K562 (cell line): ENCODE results near the gene STT3A. TPM values are rescaled to one million over a fixed set of nuclear protein-coding genes. Genes with fewer than 3 reads are reported as not detected.
A peak's percentile ranks its signal among the peaks of the same experiment; 100 is the strongest.

Experiments
- BCL6 ChIP-seq: fragments of 250-450 bp; sonication (Bioruptor Pico); IDR thresholded peaks from 2 replicates; pipeline ENCODE4 v1.4.0; 2020
- FOXM1 ChIP-seq, 2 experiments: fragments of 450-650 bp in 1 of 2; sonication (generic) in 1 of 2; formaldehyde crosslinking in 1 of 2; IDR thresholded peaks; 2 replicates each; pipeline versions ENCODE4 v1.6.1 to v1.9.0; 2017 to 2022; ENCODE audit warnings: low read depth in 2 of 2, mild to moderate bottlenecking in 2 of 2, missing genetic modification reagents in 1 of 2, moderate library complexity in 1 of 2
- GTF3C2 ChIP-seq: IDR thresholded peaks from 3 replicates; pipeline ENCODE4 v1.6.1; 2011; ENCODE audit warnings: borderline replicate concordance, mild to moderate bottlenecking, moderate library complexity; ENCODE audit not compliant: insufficient read length; ENCODE audit errors: extremely low read depth
- ILF3 ChIP-seq: fragments of 450-650 bp; IDR thresholded peaks from 2 replicates; pipeline ENCODE4 v1.6.1; 2018; ENCODE audit warnings: antibody characterized with exemption, mild to moderate bottlenecking, moderate library complexity, borderline replicate concordance
- MAZ ChIP-seq, 2 experiments: fragments of 450-650 bp in 1 of 2; sonication (generic) in 1 of 2; formaldehyde crosslinking; IDR thresholded peaks in 1 of 2; conservative IDR thresholded peaks in 1 of 2; 2 replicates each; pipeline versions ENCODE4 v1.4.0 to v1.5.0; 2020; ENCODE audit warnings: mild to moderate bottlenecking in 1 of 2, missing genetic modification reagents in 1 of 2
- PHF21A ChIP-seq: fragments of 450-650 bp; IDR thresholded peaks from 2 replicates; pipeline ENCODE4 v1.6.1; 2017; ENCODE audit warnings: low read depth, borderline replicate concordance
- POU5F1 ChIP-seq: fragments of 150-350 bp; IDR thresholded peaks from 2 replicates; pipeline ENCODE4 v1.6.1; 2014; ENCODE audit warnings: borderline replicate concordance, low read length, low read depth, mild to moderate bottlenecking; ENCODE audit not compliant: partially characterized antibody
- RBM14 ChIP-seq: fragments of 200-400 bp; formaldehyde crosslinking; IDR thresholded peaks from 2 replicates; pipeline ENCODE4 v1.6.1; 2018; ENCODE audit warnings: low read depth, mild to moderate bottlenecking, low read length, moderate library complexity, borderline replicate concordance; ENCODE audit not compliant: insufficient read depth
- RHOXF2B ChIP-seq: fragments of 250-450 bp; sonication (Bioruptor Pico); conservative IDR thresholded peaks from 2 replicates; pipeline ENCODE4 v1.5.1; 2021
- SAP30 ChIP-seq: fragments of 200-600 bp; sonication (generic); IDR thresholded peaks from 2 replicates; pipeline ENCODE4 v1.6.1; 2012; ENCODE audit warnings: borderline replicate concordance, low read depth, mild to moderate bottlenecking, moderate library complexity, low read length, control low read depth, inconsistent platforms; ENCODE audit not compliant: insufficient read depth, poor library complexity, severe bottlenecking
- SIRT6 ChIP-seq: IDR thresholded peaks from one replicate; pipeline ENCODE4 v1.6.1; 2012; ENCODE audit warnings: low read depth, mild to moderate bottlenecking, control low read depth, inconsistent platforms, low read length, moderate library complexity
- SMAD4 ChIP-seq: fragments of 250-450 bp; sonication (Bioruptor Pico); conservative IDR thresholded peaks from 2 replicates; pipeline ENCODE4 v1.8.0; 2021; ENCODE audit warnings: inconsistent platforms, mild to moderate bottlenecking, moderate library complexity
- SNIP1 ChIP-seq: fragments of 450-650 bp; IDR thresholded peaks from 2 replicates; pipeline ENCODE4 v1.7.1; 2017; ENCODE audit warnings: low read depth, mild to moderate bottlenecking
- TFAM ChIP-seq: fragments of 250-450 bp; sonication (Bioruptor Pico); conservative IDR thresholded peaks from 2 replicates; pipeline ENCODE4 v1.5.0; 2021; ENCODE audit warnings: mild to moderate bottlenecking, moderate library complexity
- TOE1 ChIP-seq, 2 experiments: fragments of 450-650 bp in 1 of 2; sonication (generic) in 1 of 2; formaldehyde crosslinking in 1 of 2; IDR thresholded peaks; 2 replicates each; pipeline versions ENCODE4 v1.7.1 to v1.8.0; 2016 to 2022; ENCODE audit warnings: borderline replicate concordance in 2 of 2, mild to moderate bottlenecking in 2 of 2, antibody characterized with exemption in 1 of 2, inconsistent platforms in 1 of 2, low read depth in 1 of 2, missing genetic modification reagents in 1 of 2, moderate library complexity in 1 of 2
- TRIM25 ChIP-seq: fragments of 450-650 bp; IDR thresholded peaks from 2 replicates; pipeline ENCODE4 v1.7.0; 2016; ENCODE audit warnings: borderline replicate concordance
- TSC22D4 ChIP-seq: fragments of 450-650 bp; IDR thresholded peaks from 2 replicates; pipeline ENCODE4 v1.6.1; 2016; ENCODE audit warnings: missing genetic modification characterization, missing biosample characterization, control low read depth
- U2AF2 ChIP-seq: fragments of 200-400 bp; formaldehyde crosslinking; optimal IDR thresholded peaks from 2 replicates; pipeline ENCODE3; 2017; ENCODE audit warnings: low read depth, mild to moderate bottlenecking, low read length
- ZNF586 ChIP-seq: fragments of 450-650 bp; formaldehyde crosslinking; conservative IDR thresholded peaks from 2 replicates; pipeline ENCODE4 v1.4.0; 2020; ENCODE audit warnings: mild to moderate bottlenecking, moderate library complexity
- ZNF780A ChIP-seq: fragments of 250-450 bp; sonication (Bioruptor Pico); IDR thresholded peaks from 2 replicates; pipeline ENCODE4 v1.5.0; 2021; ENCODE audit warnings: mild to moderate bottlenecking
- polyA plus RNA-seq, 8 experiments: library from polyadenylated mRNA; depleted of rRNA in 4 of 8; stranded (reverse) in 5 of 8; unstranded in 3 of 8; fragments of >200 nt; fragmentation: Nextera tagmentation in 2 of 8; fragmentation: Illumina TruSeq in 1 of 8; extraction: Ambion mirVana in 2 of 8; extraction: Trizol in 1 of 8; gene quantifications; 2 replicates each; pipeline versions ENCODE4 v1.2.1 to v1.2.3, GENCODE V29; 2011 to 2014; ENCODE audit warnings: inconsistent platforms in 1 of 8, missing spikeins in 1 of 8
- total RNA-seq, 7 experiments: library from RNA; depleted of rRNA in 6 of 7; stranded (reverse); fragments of >200 nt in 6 of 7; fragmentation: Illumina TruSeq in 2 of 7; extraction: Trizol in 2 of 7; gene quantifications; 2 replicates each; pipeline versions ENCODE4 v1.2.1 to v1.2.3, GENCODE V29; 2011 to 2021; ENCODE audit warnings: low replicate concordance in 1 of 7
- TF ChIP-seq, protein P1 (sequence below): fragments of 450-650 bp; formaldehyde crosslinking; IDR thresholded peaks from 2 replicates; pipeline ENCODE4 v1.4.0; 2020; ENCODE audit warnings: mild to moderate bottlenecking, mixed read lengths

STT3A gene
- total and polyA plus RNA-seq, 9 of the 15 experiments (the other 6 are each of a cell fraction or from before 2014, with no cell fraction given): 70.7 to 330 (median 192) TPM

GRCh38 chr11:125551835-125552342 lies 40.8 kb upstream of the STT3A start (continued):
- no peak for TF ChIP-seq U2AF2
- no peak for TF ChIP-seq ILF3
- peak; percentile 80; the same call in 1 of the 2 replicates for TF ChIP-seq SMAD4 (CRISPR knock-in tag)
- TF ChIP-seq FOXM1 (IDR thresholded peaks at IDR 0.05; ENCODE audit: low read depth): 0 out of 2 replicates have a peak, but pooled peaks have one; percentile 20
- no peak for TF ChIP-seq FOXM1 (CRISPR knock-in tag; IDR thresholded peaks at IDR 0.05; ENCODE audit: low read depth)
- no peak for TF ChIP-seq RBM14
- TF ChIP-seq RHOXF2B (CRISPR knock-in tag): no peak
- TF ChIP-seq TOE1 (IDR thresholded peaks at IDR 0.05; ENCODE audit: borderline replicate concordance): no peak; the same call in 1 of the 2 replicates
- no peak for TF ChIP-seq TOE1 (CRISPR knock-in tag; IDR thresholded peaks at IDR 0.05; ENCODE audit: borderline replicate concordance, low read depth)
- no peak for TF ChIP-seq GTF3C2
- TF ChIP-seq POU5F1: no peak
- TF ChIP-seq TFAM (CRISPR knock-in tag): no peak
- TF ChIP-seq SAP30: no peak
- no peak for TF ChIP-seq ZNF586
- TF ChIP-seq ZNF780A (CRISPR knock-in tag): no peak
- TF ChIP-seq SNIP1: no peak
- TF ChIP-seq, protein P1, sequence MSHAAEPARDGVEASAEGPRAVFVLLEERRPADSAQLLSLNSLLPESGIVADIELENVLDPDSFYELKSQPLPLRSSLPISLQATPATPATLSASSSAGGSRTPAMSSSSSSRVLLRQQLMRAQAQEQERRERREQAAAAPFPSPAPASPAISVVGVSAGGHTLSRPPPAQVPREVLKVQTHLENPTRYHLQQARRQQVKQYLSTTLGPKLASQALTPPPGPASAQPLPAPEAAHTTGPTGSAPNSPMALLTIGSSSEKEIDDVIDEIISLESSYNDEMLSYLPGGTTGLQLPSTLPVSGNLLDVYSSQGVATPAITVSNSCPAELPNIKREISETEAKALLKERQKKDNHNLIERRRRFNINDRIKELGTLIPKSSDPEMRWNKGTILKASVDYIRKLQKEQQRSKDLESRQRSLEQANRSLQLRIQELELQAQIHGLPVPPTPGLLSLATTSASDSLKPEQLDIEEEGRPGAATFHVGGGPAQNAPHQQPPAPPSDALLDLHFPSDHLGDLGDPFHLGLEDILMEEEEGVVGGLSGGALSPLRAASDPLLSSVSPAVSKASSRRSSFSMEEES: no peak
- TF ChIP-seq BCL6 (CRISPR knock-in tag): peak; percentile 73; the same call in 1 of the 2 replicates
- TF ChIP-seq PHF21A: no peak
- TF ChIP-seq MAZ (CRISPR knock-in tag; conservative IDR thresholded peaks at IDR 0.05 in 1 of 2, IDR thresholded peaks at IDR 0.05 in 1 of 2): no peak; a peak in 1 of 4 replicates
- TF ChIP-seq TRIM25: no peak
- TF ChIP-seq TSC22D4 (tag): no peak
- no peak for TF ChIP-seq SIRT6
